Pancreas (tissue), 10 donors: Measurements from ENCODE around the gene C1orf105. TPM values are rescaled to one million over a fixed set of nuclear protein-coding genes. Genes with fewer than 3 reads are reported as not detected.

Experiments
- ATAC-seq, 4 donors: fragments of 200-7000 bp; cut with Tn5 transposase; one replicate each; pipeline versions ENCODE4 v1.8.0 to v1.9.1; 2020; ENCODE audit warnings: mild to moderate bottlenecking in 4 of 4, moderate library complexity in 4 of 4
- DNase-seq, 6 donors: peaks; one replicate each; pipeline ENCODE4 v3.0.0-alpha.2; 2020
- FAIRE-seq: peaks from 2 replicates; lab custom pipeline; 2012; peaks lifted over from hg19 to GRCh38; lab: Jason Lieb, UNC
- H3K27ac ChIP-seq, 4 donors: fragments of 200-600 bp; sonication (generic); 1 replicate in 3 of 4; 2 replicates in 1 of 4; pipeline versions ENCODE4 v1.5.0 to v1.8.0; 2020
- H3K27me3 ChIP-seq, 4 donors: fragments of 200-600 bp; one replicate each; pipeline ENCODE4 v1.8.0; 2021
- H3K36me3 ChIP-seq, 3 donors: fragments of 200-600 bp; sonication (generic) in 1 of 3; one replicate each; pipeline versions ENCODE4 v1.5.0 to v1.8.0; 2020 to 2021
- H3K4me1 ChIP-seq, 3 donors: fragments of 200-600 bp; one replicate each; pipeline ENCODE4 v1.8.0; 2021
- H3K4me3 ChIP-seq, 4 donors: fragments of 200-600 bp; sonication (generic) in 2 of 4; one replicate each; pipeline versions ENCODE4 v1.5.0 to v1.8.0; 2020 to 2021
- H3K9me3 ChIP-seq, 4 donors: fragments of 200-600 bp; one replicate each; pipeline ENCODE4 v1.8.0; 2021
- CTCF ChIP-seq, 4 donors: fragments of 200-600 bp; sonication (generic) in 3 of 4; IDR thresholded peaks; one replicate each; pipeline versions ENCODE4 v1.5.0 to v1.8.0; 2021; ENCODE audit warnings: antibody characterized with exemption in 4 of 4
- WGBS, 2 donors: extraction: QIAGEN DNeasy Blood & Tissue Kit; methylation state at CpG; one replicate each; pipeline ENCODE4 v1.1.7; 2013; 5-methylcytosine and 5-hydroxymethylcytosine counted together
- intact Hi-C, 3 donors: fragments of 100-400 bp; cut with DNase I; formaldehyde crosslinking; loops; one replicate each; pipeline versions ENCODE4 v1.11.1 to v1.14.2; 2022
- polyA plus RNA-seq, 2 donors: library from polyadenylated mRNA; stranded (reverse); fragments of 200-250 nt; gene quantifications; one replicate each; pipeline ENCODE4 v1.2.3, GENCODE V29; 2013
- total RNA-seq, 6 donors: library from RNA; stranded (reverse); fragmentation: NEBNext Ultra II Directional in 4 of 6; extraction: Animal tissue kit (Norgen Biotek cat#: 25700) in 4 of 6; gene quantifications; one replicate each; pipeline versions ENCODE4 v1.2.1 to v1.2.4, GENCODE V29; 2021 to 2023
- donor health status: healthy with polysubstance abuse.
- donor health status: DM: no; HTN: no; CAD: no; lungs with moderate emphysema.
- donor health status: DM: no; HTN: no; CAD: no.
- donor health status: control.
- donor health status: control.
- donor health status: Bipolar disorder and iron deficiency.
- donor health status: DM: yes; HTN: yes; CAD: no.
- donor health status: DM: no; HTN: no; CAD: no.
- donor health status: DM: no; HTN: no; CAD: no.
- donor health status: DM: yes; HTN: yes; CAD: no.

C1orf105 gene
- total and polyA plus RNA-seq, 8 donors = not detected

GRCh38 chr1:172394141-172394751 is 26.2 kb upstream of the C1orf105 start:
- Histone ChIP-seq H3K27me3 (no peaks in the 10 kb centered on the region), H3K27ac (peak overlapping the region in 1 of 4 donors; percentile 51), H3K36me3 (no peaks in the 10 kb centered on the region), H3K4me1 (no peaks in the 10 kb centered on the region), H3K4me3 (no peak overlapping the region), H3K9me3 (no peaks in the 10 kb centered on the region)
- TF ChIP-seq CTCF (IDR thresholded peaks at IDR 0.05) = no peak
- intact Hi-C loops = no loop called here
- ATAC-seq (peak in 2 of 4 donors; percentile 40 to 57), FAIRE-seq (peak; percentile 56), DNase-seq (no peak)
- 35 to 60% methylated on average over 4 of the region's 4 CpGs for WGBS, 2 donors

GRCh38 chr1:172394811-172395210 is 25.7 kb upstream of the C1orf105 start:
- Histone ChIP-seq H3K27me3 (no peaks in the 10 kb centered on the region), H3K4me3 (no peak overlapping the region), H3K9me3 (no peaks in the 10 kb centered on the region), H3K27ac (no peak overlapping the region), H3K4me1 (no peaks in the 10 kb centered on the region), H3K36me3 (no peaks in the 10 kb centered on the region)
- 92 to 96% methylated on average over 5 of the region's 5 CpGs for WGBS, 2 donors
- intact Hi-C loops = loop anchor here in 1 of 3 donors (5.0 kb wide), 1 partner anchor 303 kb away; no protein-coding TSS in a partner anchor
- ATAC-seq (no peak), DNase-seq (no peak), FAIRE-seq (no peak)
- no peak for TF ChIP-seq CTCF (IDR thresholded peaks at IDR 0.05)

DNA sequence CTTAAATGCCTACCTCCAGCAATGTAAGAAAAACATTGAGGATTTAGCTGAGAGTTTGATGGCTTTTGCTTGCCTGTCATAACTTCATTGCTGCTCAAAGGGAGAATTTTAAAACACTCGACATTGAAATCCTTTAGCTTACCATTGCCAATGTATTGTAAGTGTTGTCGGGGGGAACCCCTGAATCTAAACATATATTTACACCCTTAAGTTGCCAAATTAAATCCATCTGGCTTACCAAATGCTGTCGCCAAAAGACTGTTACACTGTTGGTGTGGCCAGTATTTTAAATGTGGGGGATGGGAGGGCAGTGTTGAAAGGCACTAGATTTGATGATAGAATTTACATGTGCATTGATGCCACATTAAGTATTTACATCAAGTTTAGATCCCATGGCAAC is 24.9 kb upstream of the C1orf105 start:
- FAIRE-seq (no peak), ATAC-seq (no peak)

GRCh38 chr1:172397221-172397620 is 23.3 kb upstream of the C1orf105 start:
- ATAC-seq (no peak), FAIRE-seq (no peak), DNase-seq (no peak)
- H3K27ac ChIP-seq = no peak overlapping the region
- no peaks in the 10 kb centered on the region for H3K36me3 ChIP-seq
- H3K9me3 ChIP-seq = no peaks in the 10 kb centered on the region
- TF ChIP-seq CTCF (IDR thresholded peaks at IDR 0.05) = no peak
- intact Hi-C loops = loop anchor here in 1 of 3 donors (5.0 kb wide), 1 partner anchor 305 kb away; no protein-coding TSS in a partner anchor
- 80 to 86% methylated on average over 3 of the region's 3 CpGs for WGBS, 2 donors
- H3K27me3 ChIP-seq = no peaks in the 10 kb centered on the region
- H3K4me3 ChIP-seq = no peak overlapping the region
- no peaks in the 10 kb centered on the region for H3K4me1 ChIP-seq

More for the DNA sequence above, 24.9 kb upstream of the C1orf105 start:
- Histone ChIP-seq H3K36me3 (no peaks in the 10 kb centered on the region), H3K9me3 (no peaks in the 10 kb centered on the region), H3K4me3 (no peak overlapping the region), H3K27ac (no peak overlapping the region), H3K27me3 (no peaks in the 10 kb centered on the region), H3K4me1 (no peaks in the 10 kb centered on the region)
- WGBS, 2 donors = 92 to 93% methylated on average over 3 of the region's 3 CpGs
- TF ChIP-seq CTCF (IDR thresholded peaks at IDR 0.05) = no peak
- intact Hi-C loops = loop anchor here in 1 of 3 donors (5.0 kb wide), 1 partner anchor 303 kb away; no protein-coding TSS in a partner anchor
- DNase-seq = no peak

- intact Hi-C loops = loop anchor here in 1 of 3 donors (5.0 kb wide), 1 partner anchor 305 kb away; no protein-coding TSS in a partner anchor
- H3K4me1 ChIP-seq = peaks cover 0 to 4% (median under 1%) of the 10 kb centered on the region in 3 donors
- no peak for DNase-seq
- no peak for TF ChIP-seq CTCF (IDR thresholded peaks at IDR 0.05)
- H3K36me3 ChIP-seq = no peaks in the 10 kb centered on the region
- ATAC-seq = no peak
- FAIRE-seq = no peak
- 89 to 90% methylated on average over 2 of the region's 2 CpGs for WGBS, 2 donors
- H3K4me3 ChIP-seq = no peak overlapping the region
- no peak overlapping the region for H3K27ac ChIP-seq
- no peaks in the 10 kb centered on the region for H3K9me3 ChIP-seq
- H3K27me3 ChIP-seq = no peaks in the 10 kb centered on the region
Measured at GRCh38 chr1:172397633-172398032, 22.9 kb upstream of the C1orf105 start.
